GM19351 (cell line): ENCODE data around the gene NFKBIA.
"Not testable (repeated sequence)": the region's sequence is repeated elsewhere in the genome, so short reads cannot be mapped to it uniquely, and the experiment has no call there.

Experiments used
- ATAC-seq: cut with Tn5 transposase; IDR thresholded peaks from one replicate; pipeline ENCODE4 v1.9.1; 2021; ENCODE audit warnings: mild to moderate bottlenecking, moderate library complexity; ENCODE audit not compliant: unreplicated experiment

Gene NFKBIA

GRCh38 chr14:35392103-35392502, 12.4 kb downstream of the NFKBIA start:
- no peak for ATAC-seq

- ATAC-seq, result no peak
Measured at GRCh38 chr14:35391388-35391710, 13.2 kb downstream of the NFKBIA start.

DNA sequence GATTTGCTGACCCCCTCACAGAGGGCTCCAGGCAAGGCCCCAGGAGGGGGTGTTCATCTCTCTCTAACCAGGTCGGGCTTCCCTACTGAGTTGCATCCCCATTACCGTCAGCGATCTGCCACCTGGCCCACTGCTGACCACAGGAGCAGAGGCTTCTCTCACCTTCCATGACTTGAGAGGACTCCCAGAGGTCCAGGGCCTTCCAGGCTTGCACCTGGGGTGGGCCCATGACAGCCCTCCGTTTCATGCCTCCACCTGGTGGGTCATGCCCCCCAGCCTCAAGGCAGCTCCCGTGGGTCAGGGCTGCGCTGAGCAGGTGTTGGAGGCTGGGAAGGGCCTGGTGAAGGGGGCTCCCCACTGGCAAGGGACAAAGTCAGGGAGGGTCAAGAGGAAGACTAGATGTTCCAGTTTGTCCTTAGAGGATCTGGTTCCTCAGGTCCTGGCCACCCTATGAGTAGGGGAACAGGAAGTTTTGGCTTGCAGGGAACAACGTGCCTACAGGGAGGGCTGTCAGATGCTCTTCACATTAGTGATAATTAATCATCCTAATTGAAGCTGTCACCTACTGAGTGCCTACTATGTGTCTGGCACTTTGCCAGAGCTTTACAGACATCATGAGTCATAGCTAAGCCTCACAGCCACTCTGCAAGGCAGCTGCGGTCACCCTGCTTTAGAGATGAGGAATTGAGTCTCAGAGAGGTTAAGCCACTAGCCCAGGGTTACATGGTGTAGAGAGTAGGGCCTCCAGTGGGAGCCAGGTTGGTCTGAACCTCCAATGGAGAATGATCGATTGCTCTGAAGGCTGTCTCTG, 13.8 kb downstream of the NFKBIA start:
- ATAC-seq, result peak; percentile 85

GRCh38 chr14:35389315-35389667, 15.3 kb downstream of the NFKBIA start:
- ATAC-seq, result no peak

- no peak for ATAC-seq
Measured at GRCh38 chr14:35388656-35389314, 15.8 kb downstream of the NFKBIA start.

- no peak for ATAC-seq
Measured at GRCh38 chr14:35387713-35388579, 16.6 kb downstream of the NFKBIA start.

- ATAC-seq, result no peak
Measured at GRCh38 chr14:35387219-35387618, 17.3 kb downstream of the NFKBIA start.

DNA sequence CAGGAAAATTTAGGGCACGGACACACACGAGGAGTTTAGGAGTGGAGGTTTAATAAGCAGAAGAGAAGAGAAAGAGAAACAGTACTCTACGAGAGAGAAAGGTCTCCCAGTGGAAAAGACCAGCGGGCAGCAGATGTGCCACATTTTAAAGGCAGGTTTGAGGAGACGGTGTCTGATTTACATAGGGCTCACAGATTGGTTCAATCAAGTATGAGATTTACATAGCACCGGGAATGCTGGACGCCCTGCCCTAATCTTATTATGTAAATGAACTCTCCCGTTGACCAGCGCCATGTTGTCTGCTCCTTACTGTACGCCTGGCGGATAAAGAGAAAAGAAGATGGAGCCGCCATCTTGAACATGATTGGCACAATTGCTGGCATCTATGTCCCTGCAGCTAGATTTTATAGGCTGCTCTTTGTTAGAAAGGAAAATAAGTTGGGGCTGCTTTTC, 17.9 kb downstream of the NFKBIA start:
- ATAC-seq, result no peak

GRCh38 chr14:35385042-35385839, 19.3 kb downstream of the NFKBIA start:
- ATAC-seq, result no peak

GRCh38 chr14:35384455-35385041, 20.0 kb downstream of the NFKBIA start:
- ATAC-seq, result no peak

GRCh38 chr14:35383569-35384454, 20.7 kb downstream of the NFKBIA start:
- no peak for ATAC-seq

DNA sequence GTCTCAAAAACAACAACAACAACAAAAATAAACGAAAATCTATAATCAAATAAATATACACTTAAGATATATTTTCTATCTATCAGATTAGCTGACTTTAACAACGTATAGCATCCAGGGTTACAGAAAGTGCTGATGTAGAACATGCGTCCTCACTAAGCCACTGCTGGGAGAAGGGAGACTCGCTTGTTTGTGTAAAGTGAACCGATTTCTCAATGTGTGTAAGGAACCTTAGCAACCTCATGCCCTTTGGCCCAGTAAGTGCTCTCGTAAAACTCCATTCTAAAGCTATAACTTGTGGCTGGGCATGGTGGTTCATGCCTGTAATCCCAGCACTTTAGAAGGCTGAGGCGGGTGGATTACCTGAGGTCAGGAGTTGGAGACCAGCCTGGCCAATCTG, 23.8 kb downstream of the NFKBIA start:
- no peak for ATAC-seq

DNA sequence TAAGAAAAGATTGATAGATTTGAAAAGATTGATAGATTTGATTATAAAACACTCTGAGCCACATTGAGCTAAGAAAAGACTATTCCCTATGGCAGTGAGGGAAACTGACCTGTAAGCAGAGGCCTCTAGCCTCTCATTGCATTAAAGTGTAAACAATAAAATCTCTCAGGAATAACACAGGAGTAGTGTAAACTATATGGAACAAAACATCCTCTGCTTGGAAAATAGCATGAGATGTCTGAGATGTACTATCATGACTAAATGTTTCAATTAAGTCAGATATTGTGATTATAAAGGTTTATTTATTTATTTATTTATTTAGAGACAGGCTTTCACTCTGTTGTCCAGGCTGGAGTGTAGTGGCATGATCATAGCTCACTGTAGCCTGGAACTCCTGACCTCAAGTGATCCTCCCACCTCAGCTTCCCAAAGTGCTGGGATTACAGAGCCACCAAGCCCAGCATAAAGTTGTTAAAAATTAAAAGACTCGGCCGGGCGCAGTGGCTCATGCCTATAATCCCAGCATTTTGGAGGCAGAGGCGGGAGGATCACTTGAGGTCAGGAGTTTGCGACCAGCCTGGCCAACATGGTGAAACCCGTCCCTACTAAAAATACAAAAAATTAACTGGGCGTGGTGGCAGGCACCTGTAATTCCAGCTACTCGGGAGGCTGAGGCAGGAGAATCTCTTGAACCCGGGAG, 25.2 kb downstream of the NFKBIA start:
- not testable (repeated sequence) for ATAC-seq

DNA sequence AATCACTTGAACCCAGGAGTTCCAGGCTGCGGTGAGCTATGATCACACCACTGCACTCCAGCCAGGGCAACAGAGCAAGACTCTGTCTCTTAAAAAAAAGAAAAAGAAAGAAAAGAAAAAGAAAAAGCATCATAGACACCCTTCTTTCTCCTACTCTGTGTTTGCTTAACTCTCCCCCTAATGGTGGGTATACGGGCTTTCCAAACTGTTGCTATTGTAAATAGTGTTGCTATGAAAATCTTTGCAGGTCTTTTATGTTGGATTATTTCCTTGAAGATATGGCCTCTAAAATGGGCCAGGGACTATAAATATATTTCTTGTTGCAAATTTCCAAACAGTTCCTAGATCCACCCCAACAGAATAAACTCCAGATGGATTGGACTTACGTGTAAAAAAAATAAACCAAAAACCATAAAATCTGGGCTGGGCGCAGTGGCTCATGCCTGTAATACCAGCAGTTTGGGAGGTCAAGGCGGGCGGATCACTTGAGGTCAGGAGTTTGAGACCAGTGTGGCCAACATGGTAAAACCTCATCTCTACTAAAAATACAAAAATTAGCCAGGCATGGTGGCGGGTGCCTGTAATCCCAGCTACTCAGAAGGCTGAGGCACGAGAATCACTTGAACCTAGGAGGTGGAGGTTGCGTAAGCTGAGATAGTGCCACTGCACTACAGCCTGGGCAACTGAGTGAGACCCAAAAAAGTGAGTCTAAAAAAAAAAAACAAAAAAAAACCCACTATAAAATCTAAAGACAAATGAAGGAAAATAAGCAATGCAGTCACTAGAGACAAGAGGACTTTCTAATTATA, 25.9 kb downstream of the NFKBIA start:
- ATAC-seq, result no peak

DNA sequence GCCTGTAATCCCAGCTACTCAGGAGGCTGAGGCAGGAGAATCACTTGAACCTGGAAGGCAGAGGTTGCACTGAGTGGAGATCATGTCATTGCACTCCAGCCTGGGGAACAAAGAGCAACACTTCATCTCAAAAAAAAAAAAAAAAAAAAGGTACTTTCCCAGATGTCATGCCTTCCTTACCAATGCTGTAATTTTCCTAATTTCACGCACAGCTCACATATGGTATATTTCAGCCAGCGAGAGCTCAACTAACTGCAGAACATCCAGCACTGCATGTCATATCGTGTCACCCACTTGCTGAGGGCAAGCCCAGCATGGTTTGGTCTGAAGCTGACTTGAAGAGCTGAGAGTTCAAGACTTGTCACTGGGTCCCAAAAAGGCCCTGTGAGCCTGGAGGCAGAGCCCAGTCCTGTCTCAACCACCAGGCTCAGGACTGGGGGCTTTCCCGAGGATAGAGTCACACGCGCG, 29.0 kb downstream of the NFKBIA start:
- no peak for ATAC-seq

- no peak for ATAC-seq
Measured at GRCh38 chr14:35374263-35374712, 30.3 kb downstream of the NFKBIA start.

GRCh38 chr14:35373208-35373607, 31.3 kb downstream of the NFKBIA start:
- not testable (repeated sequence) for ATAC-seq

GRCh38 chr14:35370969-35371368, 33.6 kb downstream of the NFKBIA start:
- no peak for ATAC-seq
